ENCODE results near the gene NCKAP5L.
"Not testable (repeated sequence)": the region's sequence is repeated elsewhere in the genome, so short reads cannot be mapped to it uniquely, and the experiment has no call there.

NCKAP5L gene, protein sequence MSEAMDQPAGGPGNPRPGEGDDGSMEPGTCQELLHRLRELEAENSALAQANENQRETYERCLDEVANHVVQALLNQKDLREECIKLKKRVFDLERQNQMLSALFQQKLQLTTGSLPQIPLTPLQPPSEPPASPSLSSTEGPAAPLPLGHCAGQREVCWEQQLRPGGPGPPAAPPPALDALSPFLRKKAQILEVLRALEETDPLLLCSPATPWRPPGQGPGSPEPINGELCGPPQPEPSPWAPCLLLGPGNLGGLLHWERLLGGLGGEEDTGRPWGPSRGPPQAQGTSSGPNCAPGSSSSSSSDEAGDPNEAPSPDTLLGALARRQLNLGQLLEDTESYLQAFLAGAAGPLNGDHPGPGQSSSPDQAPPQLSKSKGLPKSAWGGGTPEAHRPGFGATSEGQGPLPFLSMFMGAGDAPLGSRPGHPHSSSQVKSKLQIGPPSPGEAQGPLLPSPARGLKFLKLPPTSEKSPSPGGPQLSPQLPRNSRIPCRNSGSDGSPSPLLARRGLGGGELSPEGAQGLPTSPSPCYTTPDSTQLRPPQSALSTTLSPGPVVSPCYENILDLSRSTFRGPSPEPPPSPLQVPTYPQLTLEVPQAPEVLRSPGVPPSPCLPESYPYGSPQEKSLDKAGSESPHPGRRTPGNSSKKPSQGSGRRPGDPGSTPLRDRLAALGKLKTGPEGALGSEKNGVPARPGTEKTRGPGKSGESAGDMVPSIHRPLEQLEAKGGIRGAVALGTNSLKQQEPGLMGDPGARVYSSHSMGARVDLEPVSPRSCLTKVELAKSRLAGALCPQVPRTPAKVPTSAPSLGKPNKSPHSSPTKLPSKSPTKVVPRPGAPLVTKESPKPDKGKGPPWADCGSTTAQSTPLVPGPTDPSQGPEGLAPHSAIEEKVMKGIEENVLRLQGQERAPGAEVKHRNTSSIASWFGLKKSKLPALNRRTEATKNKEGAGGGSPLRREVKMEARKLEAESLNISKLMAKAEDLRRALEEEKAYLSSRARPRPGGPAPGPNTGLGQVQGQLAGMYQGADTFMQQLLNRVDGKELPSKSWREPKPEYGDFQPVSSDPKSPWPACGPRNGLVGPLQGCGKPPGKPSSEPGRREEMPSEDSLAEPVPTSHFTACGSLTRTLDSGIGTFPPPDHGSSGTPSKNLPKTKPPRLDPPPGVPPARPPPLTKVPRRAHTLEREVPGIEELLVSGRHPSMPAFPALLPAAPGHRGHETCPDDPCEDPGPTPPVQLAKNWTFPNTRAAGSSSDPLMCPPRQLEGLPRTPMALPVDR (N-terminal part only)

DNA sequence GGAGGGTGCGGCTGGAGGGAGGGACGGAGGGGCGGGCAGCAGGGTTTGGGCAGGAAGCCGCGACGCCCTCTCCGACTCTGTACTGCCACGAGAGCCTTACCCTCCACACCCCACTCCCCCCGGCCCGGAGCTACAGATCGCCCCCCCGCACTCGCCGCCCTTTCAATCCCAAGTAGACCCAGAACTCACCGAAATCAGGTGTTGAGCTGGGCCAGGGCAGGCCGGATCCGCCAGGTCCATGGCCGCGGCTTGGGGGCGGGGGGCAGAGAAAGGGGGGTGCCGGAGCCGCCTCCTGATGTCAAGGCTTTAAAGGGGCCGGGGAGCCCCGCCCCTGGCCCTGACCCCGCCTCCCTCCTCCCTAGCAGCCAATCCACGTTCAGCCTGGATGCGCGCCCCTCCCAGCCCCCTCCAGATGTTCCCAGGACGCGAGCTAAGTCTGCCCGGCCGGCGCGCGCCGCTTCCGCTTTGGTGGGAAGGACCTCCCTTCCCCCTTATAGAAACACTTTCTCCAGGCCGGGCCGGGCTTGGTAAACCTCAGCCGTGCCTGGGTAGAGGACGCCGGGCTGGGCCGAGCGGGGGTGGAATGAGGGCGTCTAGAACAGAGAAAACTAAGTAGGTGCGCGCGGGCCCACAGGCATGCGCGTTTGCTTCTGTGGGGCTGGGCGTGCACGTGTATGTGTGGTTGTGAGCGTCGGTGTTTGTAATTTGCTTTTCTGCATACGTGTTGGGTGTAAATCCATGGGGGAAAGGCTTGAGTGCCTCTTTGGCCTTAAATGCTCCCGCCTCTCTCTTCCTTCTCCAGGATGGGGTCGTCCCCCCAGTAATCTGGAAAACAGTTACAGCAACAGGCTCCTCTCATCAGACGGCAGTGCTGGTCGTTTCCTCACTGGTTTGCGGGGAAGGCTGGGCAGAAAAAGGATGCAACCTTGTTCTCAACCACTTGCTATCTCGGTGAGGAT lies at the start of gene NCKAP5L:
TSS of gene NCKAP5L (minus strand) at position 281 of the 959 bp plus-strand sequence. CDS start 24,369 bp downstream, outside the sequence.
- peak; percentile 89 to 94 for DNase-seq

- no peak for DNase-seq
Observed at GRCh38 chr12:49877066-49877465, 48.9 kb upstream of the NCKAP5L start.

DNA sequence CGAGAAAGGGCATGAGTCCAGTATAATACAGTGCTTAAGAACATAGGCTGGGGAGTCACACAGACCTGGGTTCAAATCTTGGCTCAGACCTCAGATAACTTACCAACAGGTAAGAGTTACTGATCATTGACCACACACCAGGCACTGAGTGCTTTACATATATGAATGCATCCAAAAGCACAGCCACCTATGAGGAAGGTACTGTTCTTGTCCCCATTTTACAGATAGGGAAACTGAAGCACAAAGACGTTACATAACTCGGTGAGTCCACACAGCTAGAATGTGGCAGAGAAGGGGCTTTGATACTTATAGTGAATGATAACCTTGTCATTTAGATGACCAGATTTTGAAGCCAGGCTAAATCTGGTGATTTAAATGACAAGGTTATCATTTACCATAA lies 47.9 kb upstream of the NCKAP5L start:
- no peak for DNase-seq

DNA sequence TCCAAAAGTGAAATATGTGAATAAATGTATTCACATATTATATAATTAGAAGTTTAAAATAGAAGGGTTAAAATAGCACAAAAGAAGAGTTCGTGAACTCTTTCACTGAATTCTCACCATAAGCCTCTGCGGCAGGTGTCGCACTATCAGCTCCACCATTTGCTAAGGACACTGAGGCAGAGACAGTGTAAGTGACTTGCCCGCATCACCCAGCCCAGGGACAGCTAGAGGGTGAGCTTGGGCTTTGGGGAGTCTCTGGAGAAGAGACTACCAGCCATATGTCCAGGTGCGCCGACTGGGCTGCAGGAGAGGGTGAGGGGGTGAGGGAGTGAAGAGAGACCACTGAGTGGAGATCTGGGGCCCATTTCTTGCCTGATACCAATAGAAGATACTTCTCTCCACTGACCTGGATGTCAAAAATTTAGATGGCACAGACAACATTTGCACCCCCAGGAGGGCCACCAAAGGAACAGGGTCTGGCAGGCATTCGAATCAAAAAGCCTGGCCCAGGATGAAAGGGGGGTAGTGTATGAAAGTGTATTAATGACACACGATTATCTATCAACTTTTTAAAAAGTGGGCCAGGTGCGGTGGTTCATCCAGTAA lies 47.0 kb upstream of the NCKAP5L start:
- DNase-seq = no peak

DNA sequence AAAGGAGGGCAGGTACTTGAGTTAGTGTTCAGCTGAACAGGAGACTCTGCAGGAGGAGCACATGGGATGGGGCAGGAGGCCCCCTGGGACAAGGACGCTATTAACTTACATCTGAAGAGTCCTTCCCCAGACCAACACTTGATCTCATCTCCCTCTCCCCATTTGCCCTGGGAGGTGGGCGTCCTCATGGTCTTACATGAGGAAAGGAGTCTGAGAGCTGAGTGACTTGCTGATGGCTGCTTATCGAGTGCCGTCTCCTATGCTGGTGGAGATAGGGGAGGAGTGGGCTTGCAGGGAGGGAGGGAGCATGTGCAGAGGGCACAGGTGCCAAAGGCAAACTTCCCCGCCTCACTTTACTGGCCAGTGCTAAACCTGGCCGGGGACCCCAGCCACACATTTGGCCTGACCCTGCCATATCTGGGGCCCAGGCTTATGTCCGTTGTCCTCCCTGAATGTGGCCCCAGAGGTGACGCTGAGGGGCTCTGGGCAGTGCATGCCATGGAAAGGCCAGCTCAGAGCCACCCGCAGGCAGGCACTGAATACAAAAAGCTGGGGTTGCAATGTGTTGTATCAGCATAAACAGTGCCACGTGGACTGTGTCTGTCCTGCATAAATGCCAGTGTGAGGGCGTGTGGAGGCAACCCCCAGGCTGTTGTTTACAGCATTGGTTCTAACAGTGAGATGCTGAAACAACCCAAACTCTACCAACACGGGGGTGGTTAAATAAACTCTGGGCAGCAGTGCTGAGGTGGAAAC lies 46.1 kb upstream of the NCKAP5L start:
- DNase-seq = peak; percentile 43 to 50

DNA sequence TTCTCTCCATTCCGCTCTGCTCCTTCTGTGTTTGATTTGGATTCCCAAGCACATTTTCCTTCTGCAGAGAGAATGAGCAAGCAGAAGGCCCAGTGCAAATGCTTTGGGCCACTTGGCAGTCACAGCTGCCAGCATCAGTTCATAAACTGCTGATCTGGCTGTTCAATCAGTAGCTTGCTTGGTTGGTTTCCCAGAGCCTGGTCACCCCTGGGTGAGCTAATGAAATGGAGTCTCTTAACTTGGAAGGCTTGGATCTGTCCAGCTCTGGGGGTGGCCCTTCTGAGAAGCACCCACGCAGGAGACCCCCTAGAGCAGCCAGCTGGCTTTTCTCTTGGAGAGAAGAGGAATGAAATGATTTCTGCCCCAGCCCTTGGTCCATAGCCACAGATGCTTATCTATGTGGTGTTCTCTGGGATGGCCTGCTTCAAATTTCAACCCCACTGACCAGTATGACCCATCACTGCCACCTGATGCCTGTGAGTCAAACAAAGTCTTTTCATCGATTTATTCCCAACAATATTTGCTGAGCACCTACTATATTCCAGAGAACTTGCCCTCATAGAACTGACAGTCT lies 45.2 kb upstream of the NCKAP5L start:
- peak; percentile 25 to 48 for DNase-seq

- no peak for DNase-seq
Observed at GRCh38 chr12:49872781-49873181, 44.6 kb upstream of the NCKAP5L start.

GRCh38 chr12:49872381-49872780 lies 44.2 kb upstream of the NCKAP5L start:
- DNase-seq = no peak

DNA sequence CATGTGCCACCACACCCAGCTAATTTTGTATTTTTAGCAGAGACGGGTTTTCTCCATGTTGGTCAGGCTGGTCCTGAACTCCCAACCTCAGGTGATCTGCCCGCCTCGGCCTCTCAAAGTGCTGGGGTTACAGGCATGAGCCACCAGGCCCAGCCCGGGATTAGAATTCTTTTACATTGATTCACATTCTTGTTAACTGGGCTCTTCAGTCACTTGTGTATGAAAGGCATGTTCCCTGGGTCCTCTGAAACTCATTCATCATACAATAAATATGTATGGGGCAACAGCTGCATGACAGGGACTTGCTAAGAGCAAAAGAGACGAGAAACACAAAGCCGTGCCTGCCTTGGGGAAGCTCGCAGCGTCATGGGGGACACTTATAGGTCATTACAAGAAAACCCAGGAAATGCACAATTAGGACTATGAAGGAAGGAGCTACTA lies 43.6 kb upstream of the NCKAP5L start:
- DNase-seq = not testable (repeated sequence)

GRCh38 chr12:49871263-49871561 lies 43.0 kb upstream of the NCKAP5L start:
- no peak for DNase-seq

GRCh38 chr12:49870501-49871262 lies 42.5 kb upstream of the NCKAP5L start:
- no peak for DNase-seq

DNA sequence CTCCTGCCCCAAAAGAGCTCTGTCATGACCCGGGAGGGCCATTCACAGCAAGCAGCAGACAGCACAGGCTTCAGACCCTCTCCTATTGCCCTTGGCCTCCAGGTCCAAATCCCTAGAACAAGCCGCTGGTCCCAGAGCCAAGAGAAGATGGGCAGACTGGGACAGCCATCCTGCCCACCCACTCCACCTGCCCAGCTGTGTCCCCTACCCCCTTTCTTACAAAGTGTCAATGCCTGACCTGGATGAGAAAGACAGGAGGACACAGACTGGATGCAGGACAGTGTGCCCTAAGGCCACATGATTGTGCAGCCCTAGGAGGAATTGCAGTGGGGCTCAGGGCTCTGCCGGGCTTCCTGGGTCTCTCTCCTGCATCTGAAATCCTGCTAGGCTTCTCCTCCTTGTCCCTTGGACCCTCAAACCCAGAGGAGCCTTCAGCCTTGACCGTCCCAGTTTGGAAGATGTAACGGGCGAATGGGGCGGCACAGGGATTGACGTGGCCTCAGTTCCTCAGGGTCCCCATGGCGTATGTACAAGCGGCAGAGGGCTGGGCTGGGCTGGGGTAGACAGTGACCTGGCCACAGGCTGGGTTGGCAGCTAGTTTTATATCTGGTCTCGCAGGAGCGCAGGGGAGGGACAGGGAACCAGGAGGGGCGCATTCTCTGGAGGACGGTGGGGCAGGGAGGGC lies 41.7 kb upstream of the NCKAP5L start:
- DNase-seq = no peak

DNA sequence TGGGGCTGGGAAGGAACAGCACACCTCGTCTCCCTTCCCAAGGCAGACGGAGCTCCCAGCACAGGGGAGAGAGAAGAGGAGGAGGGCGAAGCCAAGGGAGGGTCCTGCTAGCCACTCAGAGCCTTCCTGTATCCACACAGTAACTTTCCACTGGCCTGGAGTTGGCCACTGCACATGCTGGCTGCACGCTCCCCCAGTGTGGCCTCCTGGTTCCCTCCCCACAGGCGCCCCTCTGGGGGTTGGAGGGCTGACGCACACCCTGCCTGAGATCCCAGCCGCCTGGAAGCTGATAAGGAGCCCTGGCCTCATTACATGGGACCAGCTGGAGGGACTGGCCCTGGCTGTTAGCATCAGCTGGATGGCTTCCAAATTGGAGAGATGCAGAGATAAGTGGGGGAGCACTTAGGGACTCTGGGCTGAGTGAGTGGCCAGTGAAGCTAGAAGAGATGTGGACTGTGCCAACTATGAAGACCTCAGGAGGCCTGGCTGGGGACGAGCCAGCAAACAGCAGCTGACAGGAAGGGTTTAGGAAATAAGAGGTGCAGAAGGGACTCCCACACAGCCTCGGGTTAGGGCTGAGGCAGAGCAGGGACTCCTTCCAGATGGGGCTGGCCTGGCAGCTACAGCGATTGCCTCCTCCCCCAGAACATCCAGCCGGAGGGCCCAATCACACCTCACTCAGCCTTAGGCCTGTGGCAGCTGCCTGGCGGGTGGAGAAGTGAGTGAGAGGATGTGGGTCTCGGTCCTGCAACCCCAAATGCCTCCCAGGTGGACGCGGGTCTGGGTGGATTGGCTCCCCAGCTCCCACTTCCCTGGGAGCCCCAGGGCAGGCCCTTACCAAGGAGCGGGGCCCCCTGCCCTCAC lies 41.0 kb upstream of the NCKAP5L start:
- DNase-seq = peak; percentile 40 to 59

GRCh38 chr12:49868449-49868848 lies 40.2 kb upstream of the NCKAP5L start:
- DNase-seq = no peak

DNA sequence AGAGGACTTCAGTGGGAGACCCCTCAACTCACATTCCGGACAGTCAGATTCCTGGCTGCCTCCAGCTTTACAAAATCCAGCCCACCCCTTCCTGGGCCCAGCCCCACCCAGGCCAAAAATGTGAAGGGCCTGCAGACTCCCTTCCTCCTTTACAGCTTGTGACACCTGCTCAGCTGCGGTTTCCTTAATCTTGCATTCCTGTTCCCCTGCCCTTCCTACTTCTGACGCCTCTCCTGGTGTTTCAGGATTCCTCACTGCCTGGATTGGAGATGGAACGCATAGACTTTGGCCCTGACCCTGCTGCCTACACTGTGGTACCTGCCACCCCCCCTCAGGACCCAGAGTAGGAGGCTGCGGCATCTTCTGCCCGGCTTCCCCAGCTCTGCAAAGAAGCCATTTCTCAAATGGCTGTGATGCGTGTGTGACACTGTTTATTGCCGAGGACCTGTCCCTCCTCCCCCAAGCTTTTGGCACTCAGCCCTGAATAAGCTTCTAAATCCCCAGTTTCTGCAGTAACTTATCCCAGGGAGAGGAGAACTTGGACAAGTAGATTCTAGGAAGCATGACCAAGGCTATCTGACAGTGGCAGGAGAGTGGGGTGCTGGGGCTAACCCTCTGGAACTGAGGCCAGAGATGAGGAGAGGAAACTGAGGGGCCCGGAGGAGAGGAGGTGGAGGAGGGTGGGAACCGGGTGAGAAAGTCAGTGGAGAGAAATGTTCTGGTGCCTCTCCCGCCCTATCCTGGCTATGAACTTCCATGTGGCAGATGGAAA lies 39.5 kb upstream of the NCKAP5L start:
- no peak for DNase-seq

GRCh38 chr12:49866859-49867569 lies 38.8 kb upstream of the NCKAP5L start:
- peak in 1 of 2 donors; percentile 51 for DNase-seq
